Amniotic stem cell (primary cell): Measurements from ENCODE around the gene PTOV1.

Experiments
- DNase-seq: peaks from one replicate; lab custom pipeline; 2025; lab: John Stamatoyannopoulos, UW

Gene PTOV1

DNA sequence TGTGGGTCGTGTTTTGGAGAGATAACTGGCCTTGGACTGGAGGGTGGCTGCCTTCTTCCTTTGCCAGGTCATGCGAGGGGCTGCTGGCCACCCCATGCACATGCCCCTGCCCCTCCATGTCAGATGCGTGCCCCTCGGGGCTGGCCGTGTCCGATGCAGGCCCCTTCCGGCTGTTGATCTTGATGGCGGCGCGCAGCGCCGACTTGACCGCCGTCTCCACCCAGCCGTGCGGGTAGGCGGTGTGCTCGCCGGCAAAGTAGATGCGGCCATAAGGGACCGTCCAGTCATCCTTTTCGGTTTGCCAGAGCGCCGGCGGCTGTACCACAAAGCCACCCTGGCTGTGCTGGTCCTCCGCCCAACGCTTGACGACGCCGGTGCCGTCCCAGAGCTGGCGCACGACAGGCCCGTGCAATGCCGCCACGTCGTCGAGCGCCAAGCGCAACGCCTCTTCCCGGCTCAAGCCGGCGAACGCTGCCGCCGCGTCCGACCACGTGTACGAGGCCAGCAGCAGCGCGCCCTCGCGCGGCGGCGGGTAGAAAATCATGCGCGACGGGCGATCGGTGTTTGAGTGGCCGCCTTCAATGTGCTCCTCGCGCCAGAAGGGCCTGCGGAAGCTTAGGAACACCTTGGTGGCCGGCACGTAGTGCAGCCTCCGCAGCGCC lies 38.9 kb downstream of the PTOV1 start:
- DNase-seq: no peak

DNA sequence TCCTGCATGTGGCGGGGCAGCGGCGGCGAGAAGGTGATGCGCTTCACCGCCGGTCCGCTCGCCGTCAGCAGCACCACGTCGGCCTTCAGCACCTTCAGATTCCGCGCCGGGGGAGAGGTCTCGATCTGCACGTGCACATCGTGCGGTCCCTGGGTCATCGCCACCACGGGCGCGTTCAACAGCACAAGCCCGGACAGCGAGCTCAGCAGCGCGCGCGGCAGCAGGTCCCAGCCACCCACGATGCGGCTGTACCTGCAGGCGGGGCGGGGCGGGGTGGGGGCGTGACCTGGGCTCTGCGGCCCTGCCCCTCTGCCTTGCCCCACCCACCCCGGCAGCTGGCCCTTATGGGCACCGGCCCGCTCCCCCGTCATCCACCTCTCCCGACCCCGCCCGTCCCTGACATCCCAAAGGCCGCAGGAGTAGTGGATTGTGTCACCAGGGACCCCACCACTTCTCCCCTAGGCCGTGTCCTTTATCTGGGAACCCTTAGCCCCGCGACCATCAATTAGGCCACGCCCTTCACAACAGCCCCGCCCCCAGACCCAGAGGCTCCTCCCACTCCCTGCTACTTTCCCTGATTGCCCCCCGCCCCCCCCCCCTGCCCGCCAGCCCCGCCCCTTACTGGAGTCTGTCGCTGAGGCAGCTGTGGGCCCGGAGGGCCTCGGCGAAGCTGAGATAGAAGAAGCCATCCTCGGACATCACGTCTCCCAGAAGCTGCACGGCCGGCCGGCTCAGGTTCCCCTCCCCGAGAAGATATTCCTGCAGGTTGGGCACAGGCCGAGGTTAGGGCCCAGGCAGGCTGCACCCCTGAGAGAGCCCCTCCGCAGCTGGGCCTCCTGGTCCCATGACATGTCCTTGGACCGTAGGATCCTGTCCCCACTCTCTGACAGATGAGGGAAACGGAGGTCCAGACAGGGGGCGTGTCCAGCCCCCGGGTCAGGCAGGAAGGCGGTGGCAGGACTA lies 39.7 kb downstream of the PTOV1 start:
- no peak for DNase-seq

DNA sequence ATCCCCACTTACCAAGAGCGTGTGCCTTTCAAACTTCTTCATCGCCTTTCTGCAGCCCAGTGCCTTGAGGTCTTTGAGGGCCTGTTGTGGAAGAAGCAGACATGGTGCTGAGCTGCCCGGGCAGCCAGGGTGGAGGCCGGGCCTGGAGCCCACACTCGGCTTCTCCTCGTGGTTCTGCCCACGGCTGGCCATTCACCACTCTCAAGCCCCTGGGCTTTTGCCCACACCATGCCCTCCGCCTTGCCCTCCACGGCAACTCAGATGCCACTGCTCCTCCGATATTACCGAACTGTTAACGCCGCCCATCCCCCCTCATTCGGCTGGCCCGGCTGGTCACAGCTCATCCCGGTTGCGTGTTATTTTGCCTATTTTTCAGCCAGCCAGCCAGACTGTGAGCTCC lies 40.4 kb downstream of the PTOV1 start:
- DNase-seq: no peak

DNA sequence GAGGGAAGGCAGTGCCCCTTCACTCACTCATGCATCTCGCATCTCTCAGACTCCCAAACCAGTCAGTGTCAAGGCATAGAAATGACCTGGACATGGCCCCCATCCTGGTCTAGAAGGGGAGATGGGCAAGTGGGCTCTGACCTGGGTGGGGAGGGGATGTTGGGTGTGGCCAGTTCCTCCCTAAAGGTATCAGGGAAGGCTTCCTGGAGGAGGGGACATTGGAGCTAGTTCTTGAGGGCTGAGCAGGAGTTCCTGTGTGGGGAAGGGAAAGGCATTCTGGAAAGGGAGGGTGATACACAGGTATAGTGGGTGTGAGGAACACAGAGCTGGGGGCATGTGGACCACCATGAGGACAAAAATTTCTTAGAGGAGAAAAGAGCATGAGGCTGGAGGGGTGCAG lies 41.8 kb downstream of the PTOV1 start:
- no peak for DNase-seq

GRCh38 chr19:49894011-49894664 lies 43.2 kb downstream of the PTOV1 start:
- DNase-seq: no peak

GRCh38 chr19:49894879-49895565 lies 44.1 kb downstream of the PTOV1 start:
- DNase-seq: no peak

GRCh38 chr19:49895566-49896297 lies 44.8 kb downstream of the PTOV1 start:
- DNase-seq: no peak

GRCh38 chr19:49896863-49897621 lies 46.1 kb downstream of the PTOV1 start, which contains the start of gene IL4I1:
IL4I1 (minus strand) TSS chr19:49896887; CDS start chr19:49896160, 727 bp downstream.
- DNase-seq: no peak

DNA sequence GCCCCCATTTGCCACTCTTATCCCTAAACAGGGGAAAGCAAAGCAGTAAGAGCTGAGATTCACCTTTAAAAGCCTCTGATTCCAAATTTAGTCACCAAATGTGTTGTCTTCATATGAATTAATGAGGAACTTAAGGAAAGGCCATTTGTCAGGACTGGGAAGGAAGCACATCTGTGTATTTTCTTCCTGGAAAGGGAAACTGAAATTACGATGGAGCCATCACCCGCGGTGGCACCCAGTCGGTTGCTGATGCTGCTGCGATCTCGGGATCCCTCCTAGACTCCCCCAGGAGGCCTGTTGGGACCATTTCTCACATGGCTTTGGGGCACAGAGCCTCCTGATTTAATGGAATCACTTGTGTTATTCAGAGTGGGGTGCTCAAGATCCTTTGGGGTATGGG lies 53.2 kb downstream of the PTOV1 start:
- DNase-seq: no peak

GRCh38 chr19:49906879-49907564 lies 56.1 kb downstream of the PTOV1 start:
- DNase-seq: no peak

DNA sequence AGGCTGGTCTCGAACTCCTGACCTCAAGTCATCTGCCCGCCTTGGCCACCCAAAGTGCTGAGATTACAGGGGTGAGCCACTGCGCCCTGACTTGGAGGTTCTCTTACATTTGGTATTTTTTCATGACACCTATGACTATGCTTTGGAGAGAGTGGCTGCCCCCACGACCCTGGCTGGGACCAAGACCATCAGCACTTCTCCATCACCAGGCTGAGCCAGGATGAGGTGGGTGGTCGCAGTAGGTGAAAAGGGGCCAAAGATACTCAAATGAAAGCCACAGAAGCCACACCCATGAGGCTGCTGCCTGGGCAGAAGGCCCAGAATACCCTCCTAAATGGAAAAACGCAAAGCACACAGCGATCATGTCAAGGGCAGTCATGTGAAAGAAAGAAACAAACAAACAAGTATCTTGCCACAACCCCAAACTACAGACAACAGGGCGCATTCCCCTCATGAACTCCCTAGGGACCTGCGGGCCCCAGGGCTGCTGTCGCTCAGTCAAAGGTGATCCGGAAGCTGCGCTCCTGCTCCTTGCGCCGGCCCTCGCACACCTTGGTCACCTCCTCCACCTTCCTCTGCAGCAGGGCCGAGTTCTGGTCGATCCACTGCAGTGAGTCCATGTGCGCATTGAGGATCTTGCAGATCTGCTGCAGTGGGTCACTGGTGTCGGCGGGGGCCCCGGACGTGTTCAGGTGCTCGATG lies 56.9 kb downstream of the PTOV1 start:
- no peak for DNase-seq

DNA sequence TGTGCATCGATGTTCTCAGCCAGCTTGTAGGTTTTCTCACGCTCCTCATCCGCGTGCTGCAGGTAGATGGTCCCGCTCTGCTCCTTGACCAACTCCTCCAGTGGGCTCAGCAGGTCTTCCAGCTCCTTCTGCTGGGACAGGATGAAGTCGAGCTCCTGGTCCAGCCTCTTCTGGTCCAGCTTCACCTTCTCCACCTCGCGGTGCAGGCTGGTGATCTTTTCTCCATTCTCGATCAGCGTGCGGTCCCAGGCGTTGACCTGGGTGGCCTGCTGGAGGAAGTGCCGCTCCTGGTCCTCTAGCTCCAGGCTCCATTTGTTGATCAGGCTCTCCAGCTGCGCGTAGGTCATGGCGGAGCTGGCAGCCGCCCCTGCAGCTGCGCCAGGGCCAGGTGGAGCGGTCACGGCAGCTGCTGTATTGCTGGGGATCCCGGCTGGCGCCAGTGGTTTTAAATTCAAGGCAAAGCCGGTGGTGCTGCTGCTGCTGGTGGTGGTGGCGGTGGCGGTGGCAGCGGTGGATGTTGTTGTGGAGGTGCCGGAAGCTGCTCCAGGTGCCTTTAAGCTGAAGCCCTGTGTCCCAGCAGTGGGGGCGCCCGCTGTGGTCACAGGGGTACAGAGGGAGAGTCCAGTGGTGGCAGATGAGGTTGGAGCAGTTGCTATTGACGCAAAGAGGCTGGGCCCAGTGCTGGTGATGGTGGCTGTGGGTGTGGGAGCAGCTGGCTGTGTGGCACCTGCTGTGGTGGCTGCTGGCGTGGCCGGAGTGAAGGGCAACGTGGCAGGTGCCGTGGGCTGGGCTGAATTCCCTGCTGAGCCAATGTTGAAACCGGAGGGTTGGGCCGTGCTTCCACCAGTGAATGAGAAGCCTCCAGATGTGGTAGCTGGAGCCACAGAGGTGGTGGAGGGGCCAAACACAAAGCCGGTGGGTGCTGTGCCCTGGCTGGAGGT lies 57.8 kb downstream of the PTOV1 start:
- no peak for DNase-seq

DNA sequence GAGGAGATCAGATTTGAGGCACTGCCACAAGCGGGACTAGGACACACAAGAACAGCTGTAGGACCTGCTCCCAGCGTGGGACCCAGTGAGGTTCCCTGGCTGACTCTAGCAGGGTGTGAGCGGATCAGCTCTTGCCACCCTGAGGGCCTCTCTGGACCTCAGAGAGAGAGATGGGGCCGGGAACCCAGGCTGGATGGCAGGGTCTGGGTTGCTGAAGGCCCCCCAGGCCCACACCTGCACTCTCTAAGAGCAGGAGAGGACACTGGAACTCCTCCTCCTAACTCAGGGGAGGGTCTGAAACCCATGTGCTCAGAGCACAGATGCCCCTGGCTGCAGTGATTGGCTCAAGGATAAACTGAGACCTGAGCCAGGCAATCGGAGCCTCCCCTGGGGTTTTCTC lies 59.2 kb downstream of the PTOV1 start:
- DNase-seq: no peak
